Activated naive CD8-positive, alpha-beta T cell treated with anti-CD3 and anti-CD28 coated beads, Interleukin-2, amount 50 U/mL, for 16 hours (primary cell): ENCODE results near the gene GZMH.
"Not testable (repeated sequence)": the region's sequence is repeated elsewhere in the genome, so short reads cannot be mapped to it uniquely, and the experiment has no call there.

Experiments used
- DNase-seq: peaks from one replicate; pipeline ENCODE4 v3.0.0-alpha.2; 2020; ENCODE audit warnings: low read depth, low spot score

GZMH gene, protein sequence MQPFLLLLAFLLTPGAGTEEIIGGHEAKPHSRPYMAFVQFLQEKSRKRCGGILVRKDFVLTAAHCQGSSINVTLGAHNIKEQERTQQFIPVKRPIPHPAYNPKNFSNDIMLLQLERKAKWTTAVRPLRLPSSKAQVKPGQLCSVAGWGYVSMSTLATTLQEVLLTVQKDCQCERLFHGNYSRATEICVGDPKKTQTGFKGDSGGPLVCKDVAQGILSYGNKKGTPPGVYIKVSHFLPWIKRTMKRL

GRCh38 chr14:24609655-24610344 is at the start of gene GZMH:
GZMH (minus strand) TSS chr14:24609685; CDS start chr14:24609613, 72 bp downstream.
- DNase-seq = no peak

GRCh38 chr14:24648361-24648760 is 38.9 kb upstream of the GZMH start:
- DNase-seq = not testable (repeated sequence)

DNA sequence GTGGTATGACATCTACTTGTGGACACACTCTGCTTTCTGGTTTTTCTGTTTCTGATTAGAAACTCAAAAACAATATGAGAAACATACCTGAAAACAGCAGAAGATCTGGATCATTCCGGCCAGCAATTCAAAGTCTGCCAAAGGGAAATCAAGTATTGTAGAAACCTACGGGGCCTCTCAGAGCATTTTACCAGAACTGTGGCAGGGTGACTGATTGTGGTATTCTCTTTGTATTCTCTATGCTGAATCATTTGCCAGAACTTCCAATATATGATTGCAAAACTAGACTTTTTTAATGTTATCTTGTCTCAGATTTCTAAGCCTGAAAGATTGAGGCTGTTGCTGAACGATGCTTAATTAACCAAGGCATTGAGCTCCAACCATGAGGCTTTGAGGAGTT is 30.4 kb upstream of the GZMH start:
- DNase-seq = no peak

GRCh38 chr14:24639270-24639669 is 29.8 kb upstream of the GZMH start:
- DNase-seq = no peak

DNA sequence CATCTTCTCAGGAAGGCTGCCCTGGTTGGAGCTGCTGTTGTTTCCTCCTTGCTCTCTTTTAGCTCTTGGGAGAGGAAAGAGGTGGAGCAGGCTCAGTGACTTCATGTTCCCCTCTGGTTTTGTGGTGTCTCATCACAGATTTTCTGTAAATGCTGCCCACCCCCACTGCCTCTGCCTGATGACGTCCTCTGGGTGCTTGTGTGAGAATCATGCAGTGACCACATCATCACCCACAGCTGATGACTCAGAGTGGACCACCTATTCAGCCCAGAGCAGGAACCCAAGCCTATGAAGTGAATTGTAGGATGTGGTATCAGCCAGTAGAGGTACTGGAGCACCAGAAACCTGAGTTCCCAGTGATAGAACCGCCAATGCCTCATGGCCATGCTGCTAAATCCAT is 24.7 kb upstream of the GZMH start, which contains the start of gene GZMB:
GZMB (minus strand) TSS at position 33 of the 400 bp plus-strand sequence; CDS start at position 3, 30 bp downstream.
- peak; percentile 36 for DNase-seq

GRCh38 chr14:24633353-24633752 is 23.9 kb upstream of the GZMH start:
- DNase-seq = no peak

DNA sequence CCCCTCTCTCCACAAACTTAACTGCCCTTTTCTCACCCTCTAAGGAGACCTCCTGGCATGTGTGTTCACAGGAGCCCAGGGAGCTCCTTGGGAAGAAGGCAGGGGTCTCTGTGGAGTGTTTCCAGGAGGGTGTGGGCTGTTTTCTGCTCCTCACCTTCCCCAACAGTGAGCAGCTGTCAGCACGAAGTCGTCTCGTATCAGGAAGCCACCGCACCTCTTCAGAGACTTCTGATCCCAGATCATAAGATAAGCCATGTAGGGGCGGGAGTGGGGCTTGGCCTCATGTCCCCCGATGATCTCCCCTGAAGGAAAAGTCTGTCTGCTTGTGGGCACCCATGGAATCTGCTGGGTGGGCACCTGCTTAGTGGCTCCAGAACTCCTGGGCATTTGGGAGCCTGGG is 23.3 kb upstream of the GZMH start:
- no peak for DNase-seq

DNA sequence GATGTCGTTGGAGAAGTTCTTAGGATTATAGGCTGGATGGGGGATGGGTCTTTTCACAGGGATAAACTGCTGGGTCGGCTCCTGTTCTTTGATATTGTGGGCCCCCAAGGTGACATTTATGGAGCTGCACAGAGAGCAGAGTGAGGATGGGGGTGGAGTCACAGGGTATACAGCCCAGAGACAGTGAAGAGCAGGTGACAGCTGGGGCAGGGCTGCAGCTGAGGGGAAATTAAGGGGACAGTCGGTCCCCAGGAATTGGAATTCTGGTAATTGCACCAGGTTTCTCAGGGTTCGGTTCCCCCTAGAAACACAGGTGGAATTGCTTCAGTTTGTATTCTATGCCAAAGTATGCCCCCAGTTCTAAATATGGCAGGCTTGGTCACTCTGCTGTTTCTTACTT is 22.9 kb upstream of the GZMH start:
- no peak for DNase-seq

DNA sequence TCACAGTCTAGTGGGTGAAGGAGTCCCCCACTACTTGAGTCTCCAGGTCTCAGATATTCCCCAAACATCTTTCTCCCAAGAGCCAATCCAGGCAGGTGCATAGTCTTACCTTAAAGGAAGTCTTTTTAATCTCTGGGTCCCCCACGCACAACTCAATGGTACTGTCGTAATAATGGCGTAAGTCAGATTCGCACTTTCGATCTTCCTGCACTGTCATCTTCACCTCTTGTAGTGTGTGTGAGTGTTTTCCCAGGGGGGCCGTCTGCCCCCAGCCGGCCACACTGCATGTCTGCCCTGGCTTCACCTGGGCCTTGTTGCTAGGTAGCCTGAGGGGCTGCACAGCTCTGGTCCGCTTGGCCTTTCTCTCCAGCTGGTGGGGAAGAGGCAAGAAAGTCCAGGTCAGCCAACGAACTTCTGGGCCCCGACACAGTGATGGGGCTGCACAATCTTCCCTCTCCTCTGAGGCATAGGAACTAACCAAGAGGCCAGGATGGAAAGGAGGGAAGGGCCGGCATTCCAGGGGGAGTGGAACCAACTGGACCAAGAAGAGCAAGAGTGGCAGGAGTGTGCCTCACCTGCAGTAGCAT is 22.4 kb upstream of the GZMH start:
- no peak for DNase-seq

- no peak for DNase-seq
These were observed 21.5 kb upstream of the GZMH start for GRCh38 chr14:24630872-24631477.

DNA sequence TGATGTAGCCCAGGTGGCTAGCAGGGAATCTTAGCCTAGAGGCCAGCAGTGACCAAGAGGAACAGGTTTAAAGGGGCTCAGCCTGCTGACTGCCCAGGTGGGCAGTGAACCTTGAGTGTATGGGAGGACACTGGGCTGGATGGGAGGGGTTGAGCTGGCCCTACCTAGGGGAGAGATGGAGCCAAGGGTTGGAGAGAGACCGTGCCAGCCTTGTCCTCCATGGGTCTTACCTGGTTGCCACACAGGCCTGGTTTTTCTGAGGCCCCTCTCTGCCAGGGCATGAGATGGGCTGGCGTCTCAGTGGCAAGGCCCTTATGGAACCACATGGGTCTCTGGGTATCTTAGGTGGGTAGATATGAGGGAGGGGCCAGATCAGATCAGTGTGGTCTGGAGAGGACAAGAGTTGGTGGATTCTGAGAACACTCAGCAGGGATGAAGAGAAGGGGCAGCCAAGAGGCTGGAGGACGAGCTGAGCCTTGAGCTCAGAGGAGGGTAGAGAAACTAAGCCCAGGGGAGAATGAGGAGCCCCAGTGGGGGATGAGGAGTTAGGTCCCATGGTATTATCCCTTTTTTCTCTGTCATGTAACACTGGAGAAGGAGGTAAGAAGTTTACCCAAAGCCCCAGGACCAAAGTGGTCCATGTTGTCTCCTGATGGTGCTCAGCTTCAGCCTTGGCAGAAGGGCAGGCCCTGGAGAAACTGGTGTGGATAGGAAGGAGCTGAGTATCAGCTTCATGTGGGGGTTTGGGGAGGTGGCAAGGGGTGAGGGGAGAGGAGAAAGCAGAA is 20.8 kb upstream of the GZMH start:
- no peak for DNase-seq

DNA sequence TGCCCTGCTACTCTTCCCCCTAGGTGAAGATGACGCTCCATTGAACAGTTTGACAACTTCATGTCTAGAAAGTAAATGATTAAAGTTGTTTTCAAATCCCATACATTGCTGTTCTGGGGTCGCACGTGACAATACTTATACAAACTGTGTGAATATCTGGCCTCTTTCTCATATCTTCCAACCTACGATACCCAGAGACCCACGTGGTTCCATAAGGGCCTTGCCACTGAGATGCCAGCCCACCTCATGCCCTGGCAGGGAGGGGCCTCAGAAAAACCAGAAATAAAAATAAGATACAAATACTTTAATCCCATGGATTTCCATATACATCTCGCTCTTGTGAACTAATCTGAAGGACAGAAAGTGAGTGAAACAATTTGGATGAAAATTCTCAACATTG is 20.0 kb upstream of the GZMH start:
- DNase-seq = no peak

- DNase-seq = no peak
These were observed 4.3 kb upstream of the GZMH start for GRCh38 chr14:24613747-24614146.

DNA sequence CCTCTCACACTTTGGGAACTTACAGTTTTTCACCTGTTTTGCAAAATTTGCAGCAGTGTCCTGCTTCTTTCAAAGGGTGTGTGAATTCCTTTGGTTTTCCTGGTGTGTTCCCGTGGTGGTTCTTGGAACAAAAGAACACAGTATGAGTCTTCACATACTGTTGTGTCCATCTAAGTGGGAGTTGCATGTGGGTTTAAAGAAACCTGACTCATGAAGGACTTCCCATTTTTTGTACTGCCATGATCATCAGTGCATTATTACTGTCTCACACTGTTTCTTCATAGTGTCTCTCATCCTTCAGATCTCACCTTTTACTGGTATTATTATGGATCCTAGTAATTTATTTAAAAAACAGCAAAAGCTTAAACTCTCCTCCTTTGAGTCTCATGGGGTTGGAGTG is 3.8 kb upstream of the GZMH start:
- DNase-seq = no peak

- DNase-seq = no peak
These were observed 2.7 kb upstream of the GZMH start for GRCh38 chr14:24612196-24612595.

GRCh38 chr14:24607635-24608514 is 1.6 kb downstream of the GZMH start:
- DNase-seq = no peak

- no peak for DNase-seq
These were observed 2.4 kb downstream of the GZMH start for GRCh38 chr14:24607081-24607480.

GRCh38 chr14:24606297-24606696 is 3.2 kb downstream of the GZMH start:
- DNase-seq = no peak

- peak; percentile 43 for DNase-seq
These were observed 3.9 kb downstream of the GZMH start for GRCh38 chr14:24605435-24606190.

DNA sequence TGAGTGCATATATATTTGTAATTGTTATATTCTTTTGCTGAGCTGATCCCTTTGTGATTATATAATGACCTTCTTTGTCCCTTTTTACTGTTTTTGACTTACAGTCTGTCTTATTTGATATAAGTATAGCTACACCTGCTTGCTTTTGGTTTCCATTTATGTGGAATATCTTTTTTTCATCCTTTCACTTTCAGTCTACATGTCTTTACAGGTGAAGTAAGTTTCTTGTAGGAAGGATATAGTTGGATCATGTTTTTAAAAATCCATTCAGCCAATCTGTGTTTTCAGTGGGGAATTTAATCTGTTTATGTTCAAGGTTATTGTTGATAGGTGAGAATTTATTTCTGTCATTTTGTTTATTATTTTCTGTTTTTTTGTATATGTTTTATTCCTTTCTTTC is 12.1 kb downstream of the GZMH start:
- DNase-seq = no peak
